OCI-LY1 (cell line): ENCODE results near the gene PRLH.

Experiments used
- H2AFZ ChIP-seq: fragments of 200-600 bp; sonication (generic), shearing (Covaris generic); 2 replicates; pipeline ENCODE4 v1.6.0; 2014; ENCODE audit warnings: antibody characterized with exemption, mild to moderate bottlenecking, low read length
- H3F3A ChIP-seq: fragments of 200-600 bp; sonication (generic), shearing (Covaris generic); 2 replicates; pipeline ENCODE4 v1.6.0; 2014; ENCODE audit warnings: mild to moderate bottlenecking, antibody characterized with exemption, low read length, moderate library complexity; ENCODE audit not compliant: insufficient read depth
- H3K27ac ChIP-seq: fragments of 200-600 bp; sonication (generic); 2 replicates; pipeline ENCODE4 v1.5.1; 2014; ENCODE audit warnings: low read length, mixed run types, mild to moderate bottlenecking, low read depth; ENCODE audit not compliant: poor library complexity, severe bottlenecking
- H3K27me3 ChIP-seq: fragments of 200-600 bp; sonication (generic); 2 replicates; pipeline ENCODE4 v1.6.0; 2014; ENCODE audit warnings: antibody characterized with exemption, mild to moderate bottlenecking, low read length, moderate library complexity; ENCODE audit not compliant: insufficient read depth
- H3K36me3 ChIP-seq: fragments of 200-600 bp; sonication (generic); 2 replicates; pipeline ENCODE4 v1.6.1; 2014; ENCODE audit warnings: mild to moderate bottlenecking, antibody characterized with exemption, low read length, moderate library complexity, mixed read lengths; ENCODE audit not compliant: insufficient read depth
- H3K4me1 ChIP-seq: fragments of 200-600 bp; sonication (generic); 2 replicates; pipeline ENCODE4 v1.5.1; 2014; ENCODE audit warnings: mild to moderate bottlenecking, low read length, moderate library complexity; ENCODE audit not compliant: insufficient read depth, severe bottlenecking
- H3K4me2 ChIP-seq: fragments of 200-600 bp; sonication (generic), shearing (Covaris generic); 2 replicates; pipeline ENCODE4 v1.6.1; 2014; ENCODE audit warnings: low read length
- H3K4me3 ChIP-seq: fragments of 200-600 bp; sonication (generic); 2 replicates; pipeline ENCODE4 v1.5.1; 2014; ENCODE audit warnings: low read length, low read depth, mild to moderate bottlenecking, mixed read lengths; ENCODE audit not compliant: poor library complexity, severe bottlenecking
- H3K79me2 ChIP-seq: fragments of 200-600 bp; shearing (Covaris generic); 2 replicates; pipeline ENCODE4 v1.6.1; 2016; ENCODE audit warnings: mixed run types, low read length, mixed read lengths; ENCODE audit not compliant: insufficient read depth
- H3K9ac ChIP-seq: fragments of 200-600 bp; sonication (generic), shearing (Covaris generic); 2 replicates; pipeline ENCODE4 v1.6.1; 2014; ENCODE audit warnings: mild to moderate bottlenecking, low read length, mixed read lengths
- H3K9me2 ChIP-seq: fragments of 200-600 bp; sonication (generic), shearing (Covaris generic); 2 replicates; pipeline ENCODE4 v1.6.1; 2014; ENCODE audit warnings: low read depth, mild to moderate bottlenecking, low read length, mixed read lengths
- H3K9me3 ChIP-seq: fragments of 200-600 bp; shearing (Covaris generic); 2 replicates; pipeline ENCODE4 v1.6.1; 2014; ENCODE audit warnings: low read length, mixed read lengths
- H4K20me1 ChIP-seq: fragments of 200-600 bp; sonication (generic), shearing (Covaris generic); 2 replicates; pipeline ENCODE4 v1.6.0; 2016; ENCODE audit warnings: mild to moderate bottlenecking, low read length; ENCODE audit not compliant: insufficient read depth
- EZH2 ChIP-seq: fragments of 200-600 bp; sonication (generic), shearing (Covaris generic); IDR thresholded peaks from 2 replicates; pipeline ENCODE4 v1.8.0; 2017; ENCODE audit warnings: borderline replicate concordance, mixed run types, mild to moderate bottlenecking, antibody characterized with exemption, low read length, moderate library complexity, mixed read lengths
- TF ChIP-seq, protein P1 (sequence below): fragments of 200-600 bp; sonication (generic), shearing (Covaris generic); IDR thresholded peaks from 2 replicates; pipeline ENCODE4 v1.5.1; 2017; ENCODE audit warnings: mild to moderate bottlenecking, antibody characterized with exemption, low read length, moderate library complexity, mixed read lengths

Gene PRLH

DNA sequence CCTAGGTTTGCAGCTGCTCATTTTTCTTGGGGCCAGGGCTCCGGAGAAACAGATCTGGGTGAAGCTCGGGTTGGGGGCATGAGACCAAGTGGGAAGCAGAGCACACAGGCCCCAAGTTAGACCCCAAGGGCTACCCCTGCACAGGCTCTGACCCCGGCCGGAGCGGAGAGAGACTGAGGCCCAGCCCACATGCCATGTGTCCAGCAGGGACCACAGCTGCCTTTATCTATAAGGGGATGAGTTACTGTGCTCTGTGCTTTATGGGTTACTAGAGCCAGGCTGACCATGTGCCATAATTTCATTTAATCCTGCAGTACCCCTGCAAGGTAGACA lies 30.3 kb upstream of the PRLH start:
- no peaks in the 10 kb centered on the region for H3K9me2 ChIP-seq
- H3K27ac ChIP-seq: no peak overlapping the region
- H3F3A ChIP-seq: no peaks in the 10 kb centered on the region

DNA sequence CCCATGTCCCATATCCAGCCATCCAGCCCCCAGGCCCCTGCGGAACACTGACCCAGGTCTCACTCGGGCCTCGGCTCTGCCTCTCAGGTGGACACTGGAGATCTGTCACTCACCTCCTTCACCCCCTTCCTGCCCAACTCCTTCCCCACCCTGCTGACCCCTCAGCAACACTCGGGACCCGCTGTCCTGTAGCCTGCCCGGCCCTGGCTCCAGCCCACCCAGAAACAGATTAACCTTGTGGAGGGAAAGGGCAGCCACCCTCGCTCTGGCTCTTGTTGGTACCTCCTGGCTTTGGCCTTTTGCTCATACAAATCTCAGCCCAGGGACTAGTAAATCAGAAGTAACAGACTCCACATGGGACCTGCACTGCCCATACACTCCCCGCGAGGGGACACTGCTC lies 29.8 kb upstream of the PRLH start:
- no peaks in the 10 kb centered on the region for H3K9me3 ChIP-seq
- no peaks in the 10 kb centered on the region for H3K79me2 ChIP-seq
- H3F3A ChIP-seq: no peaks in the 10 kb centered on the region
- H3K27ac ChIP-seq: no peak overlapping the region
- no peaks in the 10 kb centered on the region for H4K20me1 ChIP-seq
- no peak overlapping the region for H3K4me2 ChIP-seq
- no peak overlapping the region for H2AFZ ChIP-seq
- no peak overlapping the region for H3K9ac ChIP-seq
- H3K4me3 ChIP-seq: no peak overlapping the region
- H3K27me3 ChIP-seq: peaks cover 12% of the 10 kb centered on the region; the same call in 1 of the 2 replicates
- H3K36me3 ChIP-seq: no peaks in the 10 kb centered on the region
- no peaks in the 10 kb centered on the region for H3K9me2 ChIP-seq
- H3K4me1 ChIP-seq: no peaks in the 10 kb centered on the region
- TF ChIP-seq, protein P1, sequence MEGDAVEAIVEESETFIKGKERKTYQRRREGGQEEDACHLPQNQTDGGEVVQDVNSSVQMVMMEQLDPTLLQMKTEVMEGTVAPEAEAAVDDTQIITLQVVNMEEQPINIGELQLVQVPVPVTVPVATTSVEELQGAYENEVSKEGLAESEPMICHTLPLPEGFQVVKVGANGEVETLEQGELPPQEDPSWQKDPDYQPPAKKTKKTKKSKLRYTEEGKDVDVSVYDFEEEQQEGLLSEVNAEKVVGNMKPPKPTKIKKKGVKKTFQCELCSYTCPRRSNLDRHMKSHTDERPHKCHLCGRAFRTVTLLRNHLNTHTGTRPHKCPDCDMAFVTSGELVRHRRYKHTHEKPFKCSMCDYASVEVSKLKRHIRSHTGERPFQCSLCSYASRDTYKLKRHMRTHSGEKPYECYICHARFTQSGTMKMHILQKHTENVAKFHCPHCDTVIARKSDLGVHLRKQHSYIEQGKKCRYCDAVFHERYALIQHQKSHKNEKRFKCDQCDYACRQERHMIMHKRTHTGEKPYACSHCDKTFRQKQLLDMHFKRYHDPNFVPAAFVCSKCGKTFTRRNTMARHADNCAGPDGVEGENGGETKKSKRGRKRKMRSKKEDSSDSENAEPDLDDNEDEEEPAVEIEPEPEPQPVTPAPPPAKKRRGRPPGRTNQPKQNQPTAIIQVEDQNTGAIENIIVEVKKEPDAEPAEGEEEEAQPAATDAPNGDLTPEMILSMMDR: no peak
- TF ChIP-seq EZH2: no peak

More for the DNA sequence above, 30.3 kb upstream of the PRLH start:
- Histone ChIP-seq H4K20me1 (no peaks in the 10 kb centered on the region), H3K36me3 (no peaks in the 10 kb centered on the region), H3K27me3 (peaks cover 12% of the 10 kb centered on the region; the same call in 1 of the 2 replicates), H3K79me2 (no peaks in the 10 kb centered on the region), H3K4me1 (no peaks in the 10 kb centered on the region), H2AFZ (no peak overlapping the region), H3K4me2 (no peak overlapping the region), H3K9ac (no peak overlapping the region), H3K9me3 (no peaks in the 10 kb centered on the region), H3K4me3 (no peak overlapping the region)
- TF ChIP-seq, protein P1: no peak
- no peak for TF ChIP-seq EZH2

DNA sequence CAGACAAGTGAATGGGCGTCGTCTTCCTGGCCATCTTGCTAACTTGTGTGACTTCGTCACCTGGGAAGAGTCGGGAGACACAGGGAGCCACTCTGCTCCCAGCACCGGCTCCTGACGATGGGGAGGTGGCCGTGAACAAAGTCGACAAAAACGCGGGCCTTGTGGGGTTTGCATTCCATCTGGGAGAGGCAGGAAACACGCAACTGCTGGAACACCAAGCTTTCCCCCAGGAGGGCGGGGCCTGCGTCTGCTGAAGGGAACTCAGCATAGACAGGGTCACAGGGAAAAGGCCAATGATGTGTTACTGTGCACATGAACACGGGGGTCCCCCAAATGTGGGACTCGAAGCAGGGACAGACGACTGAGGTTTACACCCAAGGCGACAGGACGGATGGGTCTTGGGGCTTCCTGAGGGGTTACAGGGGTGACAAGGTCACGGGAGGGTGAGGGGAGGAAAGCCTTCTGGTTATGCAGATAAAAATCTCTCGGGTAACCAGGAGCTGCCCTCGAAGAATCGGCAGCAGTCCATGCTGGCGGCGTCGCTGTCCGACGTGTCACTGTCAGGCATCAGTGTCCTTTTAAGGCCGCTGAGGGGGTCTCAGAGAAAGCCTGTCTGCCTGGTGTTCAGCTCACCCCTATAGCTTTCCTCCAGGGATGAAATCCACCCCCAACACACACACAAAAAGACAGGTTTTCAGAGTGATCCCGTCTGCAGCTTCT lies 28.2 kb upstream of the PRLH start:
- Histone ChIP-seq H3K9ac (no peak overlapping the region), H3F3A (no peaks in the 10 kb centered on the region), H3K9me2 (no peaks in the 10 kb centered on the region), H3K9me3 (no peaks in the 10 kb centered on the region), H3K36me3 (no peaks in the 10 kb centered on the region), H3K27me3 (peaks cover 7% of the 10 kb centered on the region; the same call in 1 of the 2 replicates), H3K4me1 (no peaks in the 10 kb centered on the region), H4K20me1 (no peaks in the 10 kb centered on the region), H2AFZ (no peak overlapping the region), H3K27ac (no peak overlapping the region), H3K79me2 (no peaks in the 10 kb centered on the region), H3K4me3 (no peak overlapping the region), H3K4me2 (no peak overlapping the region)
- no peak for TF ChIP-seq EZH2
- TF ChIP-seq, protein P1: no peak
